ENCODE data around the gene C19orf25. TPM values are rescaled to one million over a fixed set of nuclear protein-coding genes. Genes with fewer than 3 reads are reported as not detected.
"Not testable (repeated sequence)": the region's sequence is repeated elsewhere in the genome, so short reads cannot be mapped to it uniquely, and the experiment has no call there.

Gene C19orf25
- total RNA-seq (2014; rRNA removed; shearing (Covaris generic)) = 56.0 and 72.9 TPM in 2 replicates

GRCh38 chr19:1478934-1479707 lies at the start of gene C19orf25:
C19orf25 (minus strand) TSS chr19:1479215; CDS start chr19:1478903, 312 bp downstream.
- peak; percentile 89 for DNase-seq (ENCODE audit: low spot score)

GRCh38 chr19:1527650-1528309 lies 48.8 kb upstream of the C19orf25 start:
- DNase-seq (ENCODE audit: low spot score) = no peak

- no peak for DNase-seq (ENCODE audit: low spot score)
These were observed 48.1 kb upstream of the C19orf25 start for GRCh38 chr19:1526979-1527649.

GRCh38 chr19:1526066-1526778 lies 47.2 kb upstream of the C19orf25 start:
- no peak for DNase-seq (ENCODE audit: low spot score)

- no peak for DNase-seq (ENCODE audit: low spot score)
These were observed 46.3 kb upstream of the C19orf25 start for GRCh38 chr19:1525343-1525742.

GRCh38 chr19:1524972-1525325 lies 45.9 kb upstream of the C19orf25 start:
- DNase-seq (ENCODE audit: low spot score) = no peak

- DNase-seq (ENCODE audit: low spot score) = no peak
These were observed 45.4 kb upstream of the C19orf25 start for GRCh38 chr19:1524287-1524971.

GRCh38 chr19:1523412-1524286 lies 44.6 kb upstream of the C19orf25 start, which contains the start of gene PLK5:
PLK5 (plus strand) TSS chr19:1524077; CDS start chr19:1526997, 2,920 bp downstream.
- DNase-seq (ENCODE audit: low spot score) = no peak

- DNase-seq (ENCODE audit: low spot score) = no peak
These were observed 43.8 kb upstream of the C19orf25 start for GRCh38 chr19:1522838-1523237.

- no peak for DNase-seq (ENCODE audit: low spot score)
These were observed 43.0 kb upstream of the C19orf25 start for GRCh38 chr19:1522061-1522460.

GRCh38 chr19:1521636-1522035 lies 42.6 kb upstream of the C19orf25 start:
- no peak for DNase-seq (ENCODE audit: low spot score)

- no peak for DNase-seq (ENCODE audit: low spot score)
These were observed 41.3 kb upstream of the C19orf25 start for GRCh38 chr19:1520203-1520780.

GRCh38 chr19:1519802-1520201 lies 40.8 kb upstream of the C19orf25 start:
- not testable (repeated sequence) for DNase-seq (ENCODE audit: low spot score)

GRCh38 chr19:1518471-1518870 lies 39.5 kb upstream of the C19orf25 start:
- DNase-seq (ENCODE audit: low spot score) = no peak

GRCh38 chr19:1516395-1516753 lies 37.4 kb upstream of the C19orf25 start:
- DNase-seq (ENCODE audit: low spot score) = no peak

GRCh38 chr19:1514986-1515721 lies 36.1 kb upstream of the C19orf25 start:
- DNase-seq (ENCODE audit: low spot score) = no peak

GRCh38 chr19:1514295-1514661 lies 35.3 kb upstream of the C19orf25 start:
- DNase-seq (ENCODE audit: low spot score) = no peak

GRCh38 chr19:1513499-1514294 lies 34.7 kb upstream of the C19orf25 start:
- peak; percentile 53 for DNase-seq (ENCODE audit: low spot score)
